ENCODE data around the gene NECAB2. TPM values are rescaled to one million over a fixed set of nuclear protein-coding genes. Genes with fewer than 3 reads are reported as not detected.

Gene NECAB2
- total and polyA plus RNA-seq, 2 of the 8 experiments (the other 6 are each of a cell fraction or from before 2014, with no cell fraction given) = 3.6 to 4.2 TPM

DNA sequence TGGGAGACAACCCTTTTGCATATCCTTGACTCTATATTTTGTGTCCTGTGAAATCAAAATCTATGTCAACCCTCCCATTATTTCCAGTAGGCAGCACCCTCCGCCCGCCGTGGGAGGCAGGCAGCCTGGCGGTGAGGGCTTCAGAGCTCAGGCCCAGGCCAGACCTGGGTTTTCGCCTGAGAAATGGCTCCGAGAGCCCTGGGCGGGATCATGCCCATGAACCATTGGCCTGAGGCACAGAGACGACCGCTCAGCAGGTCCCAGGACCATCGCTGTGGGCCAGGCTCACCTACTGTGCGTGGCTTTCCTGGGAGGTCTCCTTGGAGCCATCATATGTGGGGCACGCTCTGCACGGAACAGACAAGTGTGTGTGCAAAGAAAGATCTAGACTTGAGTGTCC lies 80.8 kb downstream of the NECAB2 start:
- Histone ChIP-seq H3K36me3 (ENCODE audit: control insufficient read depth in 2 of 4, insufficient read depth in 4 of 4, low read length in 3 of 4) (peaks cover 0 to 9% (median 3%) of the 10 kb centered on the region in 4 experiments; a peak in 3 of 8 replicates), H2BK12ac (ENCODE audit: low read depth, low read length) (no peak overlapping the region), H4K5ac (ENCODE audit: insufficient read length, low read depth, low read length) (no peak overlapping the region), H3K23me2 (ENCODE audit: low read depth, low read length) (no peaks in the 10 kb centered on the region), H3K14ac (ENCODE audit: insufficient read length) (no peak overlapping the region), H2BK120ac (replicated peaks; ENCODE audit: low read depth, low read length) (no peak overlapping the region), H3K4ac (replicated peaks; ENCODE audit: insufficient read length, low read depth, low read length) (no peak overlapping the region), H3K27me3 (replicated peaks in 1 of 4; ENCODE audit: control insufficient read depth in 3 of 4, extremely low read depth in 1 of 4, insufficient read depth in 3 of 4, low read length in 3 of 4) (no peaks in the 10 kb centered on the region), H2AFZ (ENCODE audit: low read length) (no peak overlapping the region), H2AK5ac (ENCODE audit: low read depth, low read length) (no peak overlapping the region), H4K8ac (ENCODE audit: extremely low read depth, insufficient read depth, low read length) (no peak overlapping the region), H3K56ac (replicated peaks; ENCODE audit: insufficient read length, low read depth, low read length) (no peak overlapping the region), H3K4me3 (ENCODE audit: extremely low read depth in 1 of 4, insufficient read depth in 2 of 4, low read depth in 3 of 4, low read length in 4 of 4) (no peak overlapping the region), H2BK5ac (ENCODE audit: low read depth, low read length) (no peak overlapping the region), H3K4me2 (ENCODE audit: insufficient read depth in 1 of 2, low read depth in 2 of 2, low read length in 2 of 2) (no peak overlapping the region), H3K9me3 (ENCODE audit: insufficient read depth in 2 of 2, low read depth in 1 of 2, low read length in 1 of 2) (no peaks in the 10 kb centered on the region), H2BK20ac (ENCODE audit: low read length) (no peak overlapping the region), H3K79me2 (ENCODE audit: control insufficient read depth in 1 of 2, insufficient read depth in 2 of 2, low read length in 2 of 2) (no peaks in the 10 kb centered on the region), H2BK15ac (ENCODE audit: low read length) (no peak overlapping the region), H3K27ac (ENCODE audit: low read depth, low read length) (no peak overlapping the region), H3K23ac (ENCODE audit: insufficient read length) (no peak overlapping the region), H3K18ac (ENCODE audit: extremely low read depth, low read length) (no peak overlapping the region), H4K91ac (replicated peaks; ENCODE audit: insufficient read length, low read length) (no peak overlapping the region), H3K9ac (replicated peaks in 1 of 4; ENCODE audit: extremely low read depth in 1 of 4, low read depth in 3 of 4, low read length in 3 of 4) (no peak overlapping the region), H4K20me1 (replicated peaks in 1 of 2; ENCODE audit: control insufficient read depth in 1 of 2, insufficient read depth in 2 of 2, low read length in 2 of 2) (peaks cover 0 to 2% of the 10 kb centered on the region in 2 experiments), H3K4me1 (replicated peaks in 1 of 4; ENCODE audit: control insufficient read depth in 3 of 4, insufficient read depth in 4 of 4, low read length in 3 of 4) (peaks cover 0 to 1% (median under 1%) of the 10 kb centered on the region in 4 experiments; a peak in 2 of 7 replicates), H3K79me1 (ENCODE audit: low read depth, low read length) (peaks cover 2% of the 10 kb centered on the region; the same call in 1 of the 2 replicates)
- CTCF ChIA-PET (ENCODE audit: partially characterized antibody) = interaction anchor here (1.0 to 12.8 kb wide), 9 partner anchors 9 to 123 kb away, joined by 3 to 267 read pairs (median 6); partner anchors contain the start of gene OSGIN1
- TF ChIP-seq MAFK (IDR thresholded peaks at IDR 0.05; ENCODE audit: low read depth, low read length) (no peak), CREB1 (IDR thresholded peaks at IDR 0.05) (no peak), SP2 (IDR thresholded peaks at IDR 0.05; ENCODE audit: low read length) (no peak), RBBP5 (IDR thresholded peaks at IDR 0.05; ENCODE audit: borderline replicate concordance, low read depth, low read length) (no peak), YY1 (IDR thresholded peaks at IDR 0.05; ENCODE audit: low read depth, low read length) (no peak), CHD2 (IDR thresholded peaks at IDR 0.05; ENCODE audit: low read length) (no peak), BCL11A (IDR thresholded peaks at IDR 0.05; ENCODE audit: low read depth in 2 of 2, low read length in 2 of 2) (no peak), KDM1A (IDR thresholded peaks at IDR 0.05; ENCODE audit: borderline replicate concordance, low read length) (no peak), CEBPB (IDR thresholded peaks at IDR 0.05; ENCODE audit: low read depth, low read length) (no peak)
- TF ChIP-seq, protein P1, sequence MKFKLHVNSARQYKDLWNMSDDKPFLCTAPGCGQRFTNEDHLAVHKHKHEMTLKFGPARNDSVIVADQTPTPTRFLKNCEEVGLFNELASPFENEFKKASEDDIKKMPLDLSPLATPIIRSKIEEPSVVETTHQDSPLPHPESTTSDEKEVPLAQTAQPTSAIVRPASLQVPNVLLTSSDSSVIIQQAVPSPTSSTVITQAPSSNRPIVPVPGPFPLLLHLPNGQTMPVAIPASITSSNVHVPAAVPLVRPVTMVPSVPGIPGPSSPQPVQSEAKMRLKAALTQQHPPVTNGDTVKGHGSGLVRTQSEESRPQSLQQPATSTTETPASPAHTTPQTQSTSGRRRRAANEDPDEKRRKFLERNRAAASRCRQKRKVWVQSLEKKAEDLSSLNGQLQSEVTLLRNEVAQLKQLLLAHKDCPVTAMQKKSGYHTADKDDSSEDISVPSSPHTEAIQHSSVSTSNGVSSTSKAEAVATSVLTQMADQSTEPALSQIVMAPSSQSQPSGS (IDR thresholded peaks at IDR 0.05; ENCODE audit: low read length) = no peak
- TF ChIP-seq, protein P2, sequence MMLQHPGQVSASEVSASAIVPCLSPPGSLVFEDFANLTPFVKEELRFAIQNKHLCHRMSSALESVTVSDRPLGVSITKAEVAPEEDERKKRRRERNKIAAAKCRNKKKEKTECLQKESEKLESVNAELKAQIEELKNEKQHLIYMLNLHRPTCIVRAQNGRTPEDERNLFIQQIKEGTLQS (IDR thresholded peaks at IDR 0.05; ENCODE audit: insufficient read depth, low read depth, low read length) = no peak
- FAIRE-seq = no peak
- DNase-seq (ENCODE audit: low read depth in 1 of 2, low spot score in 2 of 2) = no peak
- POLR2A ChIA-PET (ENCODE audit: partially characterized antibody) = no interaction called here
- WGBS, 2 experiments (ENCODE audit: extremely low coverage in 1 of 2, insufficient coverage in 1 of 2, insufficient read length in 1 of 2, insufficient replicate concordance in 2 of 2, low coverage in 1 of 2, low lambda C conversion rate in 2 of 2, missing lambda C conversion rate in 1 of 2) = 84% methylated on average over 13 of the region's 13 CpGs; no CpG with 5 or more reads in 1 of the 2 experiments
